ENCODE measurements around the gene MICAL3. TPM values are rescaled to one million over a fixed set of nuclear protein-coding genes. Genes with fewer than 3 reads are reported as not detected.

MICAL3 gene
- polyA plus RNA-seq, 2 of the 4 experiments (the other 2 are of a cell fraction), result 20.5 to 30.1 TPM

- no peak for TF ChIP-seq REST (IDR thresholded peaks at IDR 0.05)
- no peak for TF ChIP-seq POLR2A (IDR thresholded peaks at IDR 0.05; ENCODE audit: low read length)
- TF ChIP-seq MAFK (IDR thresholded peaks at IDR 0.05; ENCODE audit: partially characterized antibody), result no peak
- TF ChIP-seq CHD2 (IDR thresholded peaks at IDR 0.05; ENCODE audit: low read length, partially characterized antibody), result no peak
- TF ChIP-seq JUN (IDR thresholded peaks at IDR 0.05), result no peak
- no peak for TF ChIP-seq ZC3H11A (IDR thresholded peaks at IDR 0.05)
- no peak for TF ChIP-seq ZSCAN20 (CRISPR knock-in tag; IDR thresholded peaks at IDR 0.05)
- no peak for TF ChIP-seq RCOR1 (IDR thresholded peaks at IDR 0.05; ENCODE audit: low read depth, low read length)
Measured at GRCh38 chr22:18048041-18048440, 23.7 kb upstream of the MICAL3 start (continued).

- POLR2A ChIA-PET, result no interaction called here
- 90% methylated on average over 4 of the region's 4 CpGs for WGBS (ENCODE audit: missing lambda C conversion rate)
- no peak for ATAC-seq
Measured at GRCh38 chr22:18045794-18046193, 21.4 kb upstream of the MICAL3 start.

GRCh38 chr22:18044548-18045271 is 20.3 kb upstream of the MICAL3 start:
- TF ChIP-seq PHF8 (IDR thresholded peaks at IDR 0.05; ENCODE audit: borderline replicate concordance, low read depth) (no peak), NPAS2 (CRISPR knock-in tag; IDR thresholded peaks at IDR 0.05; ENCODE audit: borderline replicate concordance) (no peak), EP300 (IDR thresholded peaks at IDR 0.05) (no peak), HMGXB4 (CRISPR knock-in tag; IDR thresholded peaks at IDR 0.05; ENCODE audit: borderline replicate concordance) (no peak), ZC3H11A (IDR thresholded peaks at IDR 0.05) (no peak), SMC3 (IDR thresholded peaks at IDR 0.05) (no peak)
- no peak overlapping the region for H3K4me2 ChIP-seq
- H3K9me3 ChIP-seq, result no peaks in the 10 kb centered on the region
- ATAC-seq (no peak), FAIRE-seq (no peak), DNase-seq (ENCODE audit: low read depth in 1 of 2, low spot score in 1 of 2) (no peak)
- ChIA-PET CTCF (interaction anchor here (0.8 to 3.3 kb wide), 3 partner anchors 8 to 31 kb away, joined by 4 to 20 read pairs (median 4); no protein-coding TSS in a partner anchor), POLR2A (no interaction called here)
- no peak overlapping the region for H3K4me3 ChIP-seq
- peaks cover 5% of the 10 kb centered on the region; the same call in 1 of the 3 replicates for H3K4me1 ChIP-seq
- H3K27ac ChIP-seq, result 0 out of 6 replicates have a peak overlapping the region, but pooled peaks of 1 of the 2 experiments have one; percentile 36
- 82% methylated on average over 11 of the region's 11 CpGs for WGBS (ENCODE audit: missing lambda C conversion rate)

More at GRCh38 chr22:18045794-18046193, 21.4 kb upstream of the MICAL3 start:
- TF ChIP-seq BCL3 (IDR thresholded peaks at IDR 0.05) (no peak), ZC3H11A (IDR thresholded peaks at IDR 0.05) (no peak), JUN (IDR thresholded peaks at IDR 0.05) (no peak), NPAS2 (CRISPR knock-in tag; IDR thresholded peaks at IDR 0.05; ENCODE audit: borderline replicate concordance) (no peak), CTCF (IDR thresholded peaks at IDR 0.05) (no peak)
- no peak overlapping the region for H3K4me3 ChIP-seq
- no peak overlapping the region for H3K27ac ChIP-seq
- H3K4me2 ChIP-seq, result no peak overlapping the region
- no peaks in the 10 kb centered on the region for H3K9me3 ChIP-seq
- H3K4me1 ChIP-seq, result peaks cover 5% of the 10 kb centered on the region; the same call in 1 of the 3 replicates
- CTCF ChIA-PET, result interaction anchor here (0.8 kb wide), 1 partner anchor 216 kb away, joined by 3 read pairs; no protein-coding TSS in a partner anchor
- FAIRE-seq, result no peak
- no peak for DNase-seq (ENCODE audit: low read depth in 1 of 2, low spot score in 1 of 2)
